GM19467 (cell line): ENCODE measurements around the gene ANKRD6.

Source experiments
- ATAC-seq: cut with Tn5 transposase; IDR thresholded peaks from one replicate; pipeline ENCODE4 v1.9.1; 2021; ENCODE audit warnings: mild to moderate bottlenecking, moderate library complexity; ENCODE audit not compliant: unreplicated experiment

The ANKRD6 gene

DNA sequence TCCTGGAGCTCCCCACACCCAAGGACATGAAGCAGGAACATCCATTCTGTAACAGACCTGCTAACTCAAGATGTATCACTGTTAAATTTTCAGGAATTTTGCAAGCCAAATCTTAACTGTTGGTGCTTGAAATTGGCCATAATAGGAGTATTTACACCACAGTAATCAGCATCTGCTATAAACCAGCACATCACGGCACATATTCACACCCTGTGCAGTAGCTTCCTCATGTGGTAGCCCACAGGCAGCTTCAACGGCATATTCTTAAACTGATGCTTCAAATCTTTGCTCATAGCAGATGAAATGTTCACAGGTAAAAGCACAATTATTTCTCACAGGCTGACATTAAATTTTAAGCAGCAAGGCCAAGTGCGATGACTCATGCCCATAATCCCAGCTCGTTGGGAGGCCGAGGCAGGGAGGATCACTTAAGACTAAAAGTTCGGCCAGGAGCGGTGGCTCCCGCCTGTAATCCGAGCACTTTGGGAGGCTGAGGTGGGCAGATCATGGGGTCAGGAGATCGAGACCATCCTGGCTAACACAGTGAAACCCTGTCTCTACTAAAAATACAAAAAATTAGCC is 249.1 kb downstream of the ANKRD6 start:
- ATAC-seq, result no peak

- no peak for ATAC-seq
Observed at GRCh38 chr6:89682991-89683390, 250.0 kb downstream of the ANKRD6 start.
